DOHH2 (cell line): ENCODE measurements around the gene IQGAP3.
A peak's percentile ranks its signal among the peaks of the same experiment; 100 is the strongest.

Experiments
- H3F3A ChIP-seq: fragments of 200-600 bp; sonication (generic), shearing (Covaris generic); 2 replicates; pipeline ENCODE4 v1.6.0; 2016; ENCODE audit warnings: antibody characterized with exemption, mild to moderate bottlenecking; ENCODE audit not compliant: control insufficient read depth, insufficient read depth
- H3K27ac ChIP-seq: fragments of 200-600 bp; sonication (generic); 2 replicates; pipeline ENCODE4 v1.5.1; 2014; ENCODE audit warnings: low read depth, mild to moderate bottlenecking, low read length, moderate library complexity
- H3K27me3 ChIP-seq: fragments of 200-600 bp; sonication (generic); 2 replicates; pipeline ENCODE4 v1.6.1; 2014; ENCODE audit warnings: mild to moderate bottlenecking, low read length, mixed read lengths; ENCODE audit not compliant: control insufficient read depth
- H3K36me3 ChIP-seq: fragments of 200-600 bp; sonication (generic); 2 replicates; pipeline ENCODE4 v1.6.1; 2014; ENCODE audit warnings: mild to moderate bottlenecking, low read length, moderate library complexity, mixed read lengths; ENCODE audit not compliant: control insufficient read depth
- H3K4me1 ChIP-seq: fragments of 200-600 bp; sonication (generic); 2 replicates; pipeline ENCODE4 v1.6.1; 2014; ENCODE audit warnings: mild to moderate bottlenecking, low read length, mixed read lengths; ENCODE audit not compliant: control insufficient read depth
- H3K4me2 ChIP-seq: fragments of 200-600 bp; sonication (generic); 2 replicates; pipeline ENCODE4 v1.6.0; 2014; ENCODE audit warnings: mild to moderate bottlenecking, low read length, moderate library complexity
- H3K4me3 ChIP-seq: fragments of 200-600 bp; sonication (generic); 2 replicates; pipeline ENCODE4 v1.5.1; 2014; ENCODE audit warnings: mild to moderate bottlenecking, low read length, mixed read lengths
- H3K79me2 ChIP-seq: fragments of 200-600 bp; sonication (generic); 2 replicates; pipeline ENCODE4 v1.6.1; 2014; ENCODE audit warnings: mild to moderate bottlenecking, low read length, mixed read lengths; ENCODE audit not compliant: control insufficient read depth
- H3K9me2 ChIP-seq: fragments of 200-600 bp; sonication (generic); replicated peaks from 2 replicates; pipeline ENCODE4 v1.6.1; 2014; ENCODE audit warnings: mild to moderate bottlenecking, low read length, mixed read lengths; ENCODE audit not compliant: control insufficient read depth
- H3K9me3 ChIP-seq: fragments of 200-600 bp; sonication (generic); 2 replicates; pipeline ENCODE4 v1.6.1; 2014; ENCODE audit warnings: antibody characterized with exemption, low read length, mixed read lengths; ENCODE audit not compliant: control insufficient read depth, insufficient read depth
- H4K20me1 ChIP-seq: fragments of 200-600 bp; sonication (generic); 2 replicates; pipeline ENCODE4 v1.6.0; 2014; ENCODE audit warnings: low read depth, mild to moderate bottlenecking, antibody characterized with exemption, low read length, moderate library complexity; ENCODE audit not compliant: control insufficient read depth, insufficient read depth
- CTCF ChIP-seq: fragments of 200-600 bp; sonication (generic); IDR thresholded peaks from one replicate; pipeline ENCODE4 v1.5.1; 2014; ENCODE audit warnings: antibody characterized with exemption, mild to moderate bottlenecking, low read depth, low read length; ENCODE audit not compliant: poor library complexity, severe bottlenecking
- EZH2phosphoT487 ChIP-seq: fragments of 200-600 bp; sonication (generic); IDR thresholded peaks from 2 replicates; pipeline ENCODE4 v1.6.1; 2017; ENCODE audit warnings: borderline replicate concordance, mild to moderate bottlenecking, antibody characterized with exemption, low read length, moderate library complexity, mixed read lengths

Gene IQGAP3

DNA sequence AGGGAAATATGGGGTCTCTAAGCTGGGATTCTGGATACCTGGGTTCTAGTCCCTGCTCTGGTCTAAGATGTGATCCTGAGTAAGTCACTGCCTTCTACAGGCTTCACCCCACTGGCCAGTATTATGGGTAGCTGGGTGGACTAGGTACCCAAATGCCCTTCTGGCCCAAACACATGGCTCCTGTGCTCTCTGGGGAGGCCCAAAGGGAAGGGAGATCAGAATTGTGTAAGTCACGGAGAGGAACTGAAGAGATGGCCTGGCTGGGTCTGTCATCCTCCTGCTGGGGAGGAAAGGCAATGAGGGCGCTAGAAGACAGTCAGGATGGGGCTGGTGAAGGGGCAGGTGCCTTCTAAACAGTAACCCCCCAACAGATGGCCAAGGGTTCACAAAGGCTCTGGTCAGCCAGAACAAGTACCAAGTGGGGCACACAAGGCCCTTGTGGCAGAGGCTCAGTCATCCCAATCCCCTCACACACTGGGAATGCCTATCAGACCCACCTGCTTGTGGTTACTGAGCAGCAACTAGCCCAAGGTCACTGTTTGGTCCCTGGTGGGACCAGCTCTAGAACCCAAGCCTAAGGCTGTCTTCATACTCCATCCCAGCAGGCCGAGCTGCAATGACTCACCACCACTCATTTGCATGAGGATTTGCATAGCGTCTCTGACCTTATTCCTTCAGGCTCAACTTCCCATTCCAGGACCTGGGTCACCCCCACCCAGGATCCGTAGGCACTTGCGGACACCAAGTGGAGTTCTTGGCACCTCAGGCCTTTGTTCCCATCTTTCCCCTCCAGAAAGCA lies 81.0 kb downstream of the IQGAP3 start:
- Histone ChIP-seq H3K79me2 (peaks cover 98% of the 10 kb centered on the region), H3K27ac (peak overlapping the region; percentile 97), H3K4me3 (peak overlapping the region; percentile 75), H3F3A (peaks cover 29% of the 10 kb centered on the region), H3K4me1 (peaks cover 100% of the 10 kb centered on the region), H4K20me1 (no peaks in the 10 kb centered on the region), H3K9me3 (no peaks in the 10 kb centered on the region), H3K4me2 (peak overlapping the region; percentile 87), H3K27me3 (no peaks in the 10 kb centered on the region), H3K36me3 (peaks cover 90% of the 10 kb centered on the region), H3K9me2 (no peaks in the 10 kb centered on the region)
- TF ChIP-seq EZH2phosphoT487, result no peak
- TF ChIP-seq CTCF, result no peak

GRCh38 chr1:156490401-156491032 lies 81.8 kb downstream of the IQGAP3 start:
- H3K79me2 ChIP-seq, result peaks cover 98% of the 10 kb centered on the region
- no peaks in the 10 kb centered on the region for H4K20me1 ChIP-seq
- peaks cover 92% of the 10 kb centered on the region for H3K4me1 ChIP-seq
- peaks cover 29% of the 10 kb centered on the region for H3F3A ChIP-seq
- no peaks in the 10 kb centered on the region for H3K9me3 ChIP-seq
- peak overlapping the region; percentile 75 for H3K4me3 ChIP-seq
- peak overlapping the region; percentile 97 for H3K27ac ChIP-seq
- H3K27me3 ChIP-seq, result no peaks in the 10 kb centered on the region
- H3K36me3 ChIP-seq, result peaks cover 87% of the 10 kb centered on the region
- TF ChIP-seq EZH2phosphoT487 (no peak), CTCF (no peak)
- no peaks in the 10 kb centered on the region for H3K9me2 ChIP-seq
- H3K4me2 ChIP-seq, result peak overlapping the region; percentile 87

GRCh38 chr1:156489935-156490293 lies 82.5 kb downstream of the IQGAP3 start:
- Histone ChIP-seq H3K4me2 (peak overlapping the region; percentile 87), H3K4me3 (peak overlapping the region; percentile 75), H3K9me3 (no peaks in the 10 kb centered on the region), H3K79me2 (peaks cover 98% of the 10 kb centered on the region), H3K4me1 (peaks cover 90% of the 10 kb centered on the region), H3K36me3 (peaks cover 84% of the 10 kb centered on the region), H3K27ac (peak overlapping the region; percentile 97), H3K9me2 (no peaks in the 10 kb centered on the region), H4K20me1 (no peaks in the 10 kb centered on the region), H3F3A (peaks cover 23% of the 10 kb centered on the region), H3K27me3 (no peaks in the 10 kb centered on the region)
- TF ChIP-seq EZH2phosphoT487 (no peak), CTCF (no peak)
